Stimulated activated CD4-positive, alpha-beta T cell treated with anti-CD3 and anti-CD28 coated beads, Interleukin-15, amount 100 ng/mL, for 24 hours (primary cell): ENCODE results near the gene ACTRT2.

Experiments
- DNase-seq: peaks from one replicate; pipeline ENCODE4 v3.0.0-alpha.2; 2020

Gene ACTRT2

GRCh38 chr1:3003039-3003940 lies 18.0 kb upstream of the ACTRT2 start:
- no peak for DNase-seq

- DNase-seq: no peak
Observed at GRCh38 chr1:3003941-3004270, 17.4 kb upstream of the ACTRT2 start.

- DNase-seq: no peak
Observed at GRCh38 chr1:3004285-3005205, 16.7 kb upstream of the ACTRT2 start.

GRCh38 chr1:3005771-3006170 lies 15.5 kb upstream of the ACTRT2 start:
- no peak for DNase-seq

- DNase-seq: no peak
Observed at GRCh38 chr1:3007298-3008147, 13.7 kb upstream of the ACTRT2 start.

- no peak for DNase-seq
Observed at GRCh38 chr1:3009021-3009420, 12.2 kb upstream of the ACTRT2 start.

GRCh38 chr1:3009556-3009955 lies 11.7 kb upstream of the ACTRT2 start:
- no peak for DNase-seq

- no peak for DNase-seq
Observed at GRCh38 chr1:3011127-3011526, 10.1 kb upstream of the ACTRT2 start.

GRCh38 chr1:3011631-3012455 lies 9.4 kb upstream of the ACTRT2 start:
- no peak for DNase-seq

- peak; percentile 66 for DNase-seq
Observed at GRCh38 chr1:3012456-3013291, 8.6 kb upstream of the ACTRT2 start.

- no peak for DNase-seq
Observed at GRCh38 chr1:3013371-3014049, 7.8 kb upstream of the ACTRT2 start.

GRCh38 chr1:3014050-3014440 lies 7.2 kb upstream of the ACTRT2 start:
- DNase-seq: no peak

- no peak for DNase-seq
Observed at GRCh38 chr1:3014443-3015268, 6.6 kb upstream of the ACTRT2 start.

GRCh38 chr1:3015269-3015635 lies 6.0 kb upstream of the ACTRT2 start:
- DNase-seq: no peak

- DNase-seq: no peak
Observed at GRCh38 chr1:3015744-3016143, 5.5 kb upstream of the ACTRT2 start.

- DNase-seq: no peak
Observed at GRCh38 chr1:3016641-3017439, 4.4 kb upstream of the ACTRT2 start.

- no peak for DNase-seq
Observed at GRCh38 chr1:3017440-3018050, 3.7 kb upstream of the ACTRT2 start.

- DNase-seq: no peak
Observed at GRCh38 chr1:3018051-3018471, 3.2 kb upstream of the ACTRT2 start.
